ENCODE measurements around the gene GPR84.

Gene GPR84

DNA sequence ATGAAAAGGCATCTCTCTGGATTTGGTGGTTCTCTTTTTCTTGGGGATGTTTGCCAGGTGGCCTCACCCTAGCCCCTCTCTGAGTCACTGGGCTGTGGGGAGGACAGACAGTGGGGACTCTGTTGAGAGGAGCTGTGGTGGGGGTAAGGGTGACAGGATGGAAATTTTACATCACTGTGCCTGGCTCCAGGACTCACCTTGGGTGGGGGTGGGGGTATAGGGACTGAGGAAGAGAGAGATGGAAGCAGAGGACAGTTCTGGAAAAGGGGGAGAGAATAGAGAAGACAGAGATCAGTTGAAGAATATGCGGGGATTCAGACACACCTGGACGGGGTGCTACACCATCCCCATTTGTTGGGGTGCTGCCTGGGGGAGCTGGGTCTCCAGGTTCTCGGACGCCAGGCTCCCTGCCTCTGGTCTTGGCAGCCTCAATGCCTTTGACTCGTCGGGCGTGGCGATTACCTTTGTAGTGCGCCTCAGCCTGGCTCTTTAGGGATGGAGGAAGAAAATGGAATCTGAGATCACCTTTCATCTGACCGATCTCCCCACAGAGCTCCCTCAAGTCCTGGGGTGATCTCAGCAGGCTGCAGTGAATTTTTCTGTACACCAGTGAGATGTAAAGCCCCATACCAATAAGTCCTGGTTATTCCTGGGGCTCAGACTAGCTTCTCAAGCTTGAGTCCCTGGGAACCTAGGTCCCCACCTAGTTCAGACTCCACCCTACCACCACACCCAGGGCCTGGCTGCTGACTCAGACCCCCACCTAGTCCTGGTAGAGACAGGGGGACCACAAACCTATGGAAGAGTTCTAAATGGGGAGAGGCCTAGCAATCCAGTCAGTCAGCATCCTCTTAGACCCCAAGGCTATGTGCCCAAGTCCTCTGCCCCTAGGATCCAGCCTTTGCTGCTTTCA, 9.6 kb upstream of the GPR84 start:
- no peak for DNase-seq

DNA sequence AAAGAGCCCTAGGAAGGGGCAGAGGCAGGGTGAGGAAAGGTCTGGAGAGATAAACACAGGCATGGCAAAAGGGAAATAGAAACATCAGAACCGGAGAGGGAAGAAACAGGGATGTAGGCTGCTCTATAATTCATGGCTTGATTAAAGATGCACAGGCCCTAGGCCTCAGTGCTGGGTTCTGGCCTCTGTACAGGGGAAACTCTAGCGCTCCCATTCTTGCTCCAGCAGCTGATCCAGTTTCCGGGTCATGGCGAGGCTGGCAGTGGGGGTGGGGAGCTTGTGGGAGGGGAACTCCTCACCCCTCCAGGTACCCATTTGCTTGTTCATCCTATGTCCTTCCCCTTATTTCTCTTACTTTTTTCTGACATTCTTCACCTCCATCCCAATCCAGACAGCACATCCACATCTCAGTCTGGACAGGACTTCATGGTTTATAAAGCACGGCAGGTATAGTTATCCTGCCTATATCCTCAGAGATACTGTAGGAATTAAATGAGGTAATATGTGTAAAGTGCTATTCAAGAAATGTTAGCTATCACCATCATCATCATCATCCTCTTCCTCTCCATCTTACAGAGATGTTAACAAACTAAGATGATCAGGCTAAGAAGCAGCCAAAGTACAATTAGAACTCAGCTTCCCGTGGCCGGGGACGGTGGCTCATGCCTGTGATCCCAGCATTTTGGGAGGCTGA, 8.0 kb upstream of the GPR84 start:
- DNase-seq: no peak

DNA sequence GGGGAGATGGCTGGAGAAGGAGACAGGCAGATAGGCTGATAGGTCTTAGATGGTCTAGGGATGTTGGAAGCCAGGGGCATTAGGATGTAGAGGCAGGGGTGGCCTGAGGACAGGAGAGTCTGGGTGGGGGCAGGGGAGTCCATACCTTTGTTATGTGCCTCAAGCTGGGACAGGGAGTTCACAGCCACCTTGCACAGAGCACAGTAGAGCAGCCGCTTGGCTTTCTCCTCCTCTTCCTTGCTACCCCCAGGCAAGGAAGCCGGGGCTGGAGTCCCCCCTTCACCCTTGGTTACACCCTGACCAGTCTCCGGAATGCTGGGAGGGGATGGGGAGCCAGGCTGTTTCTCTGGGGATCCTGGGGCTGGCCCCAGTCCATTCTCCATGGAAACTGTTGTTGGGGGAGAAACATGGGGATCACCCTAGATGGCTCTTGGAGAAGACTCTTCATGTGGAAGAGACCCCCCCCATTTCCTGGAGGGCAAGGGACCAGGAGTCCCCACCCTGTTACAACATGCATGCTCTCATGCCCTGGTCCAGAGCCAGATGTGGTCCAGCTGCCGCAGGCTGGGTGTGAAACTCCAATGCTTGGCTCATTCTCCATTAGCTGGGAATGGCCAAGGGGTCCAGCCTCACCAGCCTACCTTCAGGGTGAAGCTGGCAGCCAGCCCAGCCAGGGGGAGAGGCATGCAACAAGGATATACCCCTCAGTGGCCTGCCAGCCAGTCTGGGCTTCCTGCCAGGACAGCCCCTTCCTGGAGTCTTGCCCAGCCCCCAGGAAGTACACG, 7.2 kb upstream of the GPR84 start:
- DNase-seq: no peak

DNA sequence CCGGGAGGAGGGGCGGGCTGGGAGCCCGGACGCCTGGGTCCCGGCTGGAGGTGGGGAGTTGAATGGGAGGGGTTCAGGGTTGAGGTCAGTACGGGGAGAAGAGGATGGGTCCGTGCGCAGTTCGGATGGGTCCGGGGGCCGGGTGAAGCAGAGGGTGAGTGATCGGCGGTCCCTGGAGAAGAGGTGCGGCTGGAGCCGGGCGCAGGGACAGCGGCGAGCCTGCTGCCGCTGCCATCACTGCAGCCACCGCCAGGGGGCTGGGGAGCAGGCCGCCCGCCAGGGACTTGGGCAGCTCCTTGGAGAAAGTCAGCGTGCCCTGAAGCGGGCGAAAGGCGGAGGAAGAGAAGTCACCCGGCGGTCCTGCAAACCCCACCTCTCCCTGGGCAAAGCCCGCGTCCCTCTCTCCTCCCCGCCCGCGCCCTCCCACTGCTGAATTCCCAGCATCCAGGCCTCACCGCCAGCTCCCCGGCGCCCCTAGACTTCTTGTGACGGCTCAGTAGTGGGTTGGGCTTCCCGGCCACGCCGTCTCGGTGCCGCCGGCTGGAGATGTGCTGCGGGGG, 6.0 kb upstream of the GPR84 start:
- DNase-seq: no peak

DNA sequence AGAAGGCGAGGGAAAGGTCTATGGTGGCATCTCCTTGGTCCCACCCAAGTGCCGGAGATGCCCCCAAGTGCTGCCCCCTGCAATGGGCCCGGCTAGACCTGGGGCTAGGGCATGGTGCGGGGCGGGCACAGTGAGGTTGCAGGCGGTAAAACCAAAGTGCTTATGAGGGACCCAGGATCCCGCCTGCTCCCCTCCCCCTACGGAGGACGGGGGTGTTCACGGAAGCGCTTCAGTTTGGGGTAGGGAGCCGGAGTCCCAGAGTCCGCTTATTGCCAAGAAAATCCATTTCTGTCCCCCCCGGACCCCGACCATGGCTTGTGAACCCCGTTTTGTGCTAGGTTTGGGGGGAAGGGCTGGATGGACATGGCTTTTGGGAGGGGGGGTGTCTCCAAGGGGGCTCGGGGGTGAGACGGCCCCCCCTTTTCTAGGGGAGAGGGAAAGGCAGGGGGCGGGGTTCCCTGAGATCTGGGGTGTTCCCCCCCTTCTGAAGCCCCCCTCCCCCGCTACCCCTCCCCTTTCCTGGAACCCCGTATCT, 5.4 kb upstream of the GPR84 start:
- no peak for DNase-seq

DNA sequence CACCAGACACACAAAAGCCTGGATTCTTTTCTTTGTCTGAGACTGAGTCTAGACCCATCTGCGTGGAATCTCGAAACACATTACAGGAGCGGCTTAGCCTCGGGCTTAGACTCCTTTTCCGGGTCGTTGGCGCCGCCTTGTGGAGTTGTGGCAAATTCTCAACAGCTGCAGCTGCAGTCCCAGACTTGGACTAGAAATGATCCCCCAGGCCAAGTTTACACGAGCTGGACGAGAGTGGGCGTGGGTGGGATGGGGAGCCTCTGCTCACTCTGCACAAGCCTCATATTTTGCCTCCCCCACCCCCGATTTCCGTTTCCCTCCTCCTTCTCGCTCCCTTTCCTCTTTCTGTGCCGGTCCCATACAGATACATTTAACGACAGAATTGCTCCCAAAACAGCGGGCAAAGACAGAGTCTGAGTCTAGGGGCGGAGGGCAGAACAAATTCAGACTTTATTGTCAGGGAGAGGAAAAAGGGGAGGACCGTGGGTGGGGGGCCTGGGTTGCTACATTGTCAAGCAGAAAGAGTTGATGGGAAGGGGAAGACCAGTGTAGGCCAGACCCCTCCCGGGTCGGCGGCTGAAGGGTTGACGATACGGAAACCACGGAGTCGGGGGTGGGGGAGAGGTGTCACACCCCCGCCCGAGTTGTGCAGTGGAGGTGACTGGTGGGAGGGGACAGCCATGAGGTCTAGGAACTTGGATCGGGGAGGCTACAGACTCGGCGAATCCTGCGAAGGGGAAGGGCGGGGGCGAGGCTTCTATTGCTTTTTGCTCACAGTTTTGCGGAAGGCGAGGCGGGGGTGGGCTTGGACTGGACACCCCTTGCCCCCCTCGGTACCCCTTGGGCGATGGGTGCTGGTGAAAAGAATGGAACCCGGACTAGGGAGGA, 4.7 kb upstream of the GPR84 start:
- DNase-seq: peak; percentile 92

DNA sequence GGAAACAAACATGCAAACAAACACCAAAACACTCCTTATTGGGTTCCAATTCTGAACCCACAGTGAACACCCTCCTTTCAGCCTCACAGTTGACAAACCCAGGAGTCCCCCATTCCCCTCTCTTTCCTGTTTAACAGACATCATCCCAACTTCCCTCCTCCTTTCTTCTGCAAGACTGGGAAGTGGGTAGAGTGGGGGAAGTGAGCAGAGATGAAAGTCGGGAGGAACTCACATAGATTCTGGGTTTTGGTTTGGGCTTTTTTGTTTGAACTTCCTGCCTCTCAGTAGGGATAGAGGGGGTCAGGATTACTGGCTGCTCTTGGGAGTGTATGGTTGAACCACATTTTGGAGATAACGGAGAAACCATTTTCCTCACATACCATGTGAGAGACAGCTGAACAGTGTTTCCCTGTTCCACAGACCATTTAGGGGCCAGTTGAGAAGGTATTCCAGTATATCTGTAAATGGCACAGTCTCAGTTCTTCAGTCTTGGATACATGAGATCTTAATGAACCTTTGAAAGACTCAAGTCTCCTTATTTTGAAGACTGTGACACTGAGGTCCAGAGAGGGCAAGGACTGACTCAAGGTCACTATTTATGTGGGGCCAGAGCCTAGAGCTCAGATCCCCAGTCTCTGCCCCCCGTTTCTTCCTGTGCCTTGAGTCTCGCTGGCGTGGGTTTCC, 3.9 kb upstream of the GPR84 start:
- no peak for DNase-seq

DNA sequence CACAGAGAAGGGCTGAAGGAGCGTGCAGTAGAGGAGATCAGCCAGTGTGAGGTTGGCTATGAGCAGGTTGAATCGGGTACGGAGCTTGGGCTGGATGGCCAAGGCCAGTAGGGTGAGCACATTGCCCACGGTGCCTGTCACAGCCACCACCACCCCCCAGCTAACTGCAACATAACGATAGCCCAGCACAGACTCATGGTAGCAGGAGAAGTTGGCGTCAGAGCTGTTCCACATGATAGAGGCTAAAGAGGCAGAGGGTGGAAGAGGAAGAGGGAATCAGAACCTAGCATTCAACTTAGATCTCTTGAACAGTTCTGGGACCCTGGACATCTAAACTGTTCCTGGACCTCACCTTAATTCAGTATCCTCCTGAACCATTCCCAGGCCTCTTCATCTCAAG, 668 bp downstream of the GPR84 start:
- no peak for DNase-seq

DNA sequence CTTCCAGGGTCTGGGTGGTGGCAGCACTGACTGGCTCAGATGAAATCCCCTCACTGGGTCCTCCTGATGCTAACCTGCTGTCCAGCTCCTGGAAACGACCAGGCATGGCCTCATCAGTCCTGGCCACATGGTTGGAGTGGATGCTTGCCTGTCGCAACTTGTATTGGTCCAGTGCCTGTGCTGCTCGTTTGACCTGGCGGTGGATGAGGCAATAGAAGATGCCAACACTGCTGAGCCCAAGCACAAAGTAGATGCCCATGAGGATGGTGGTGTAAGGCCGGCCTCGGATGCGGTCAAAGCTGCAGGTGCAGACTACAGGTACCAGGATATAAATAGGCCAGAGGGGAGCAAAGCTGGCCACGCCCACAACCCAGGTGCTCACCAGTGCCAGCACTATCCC, 1.2 kb downstream of the GPR84 start:
- DNase-seq: no peak

DNA sequence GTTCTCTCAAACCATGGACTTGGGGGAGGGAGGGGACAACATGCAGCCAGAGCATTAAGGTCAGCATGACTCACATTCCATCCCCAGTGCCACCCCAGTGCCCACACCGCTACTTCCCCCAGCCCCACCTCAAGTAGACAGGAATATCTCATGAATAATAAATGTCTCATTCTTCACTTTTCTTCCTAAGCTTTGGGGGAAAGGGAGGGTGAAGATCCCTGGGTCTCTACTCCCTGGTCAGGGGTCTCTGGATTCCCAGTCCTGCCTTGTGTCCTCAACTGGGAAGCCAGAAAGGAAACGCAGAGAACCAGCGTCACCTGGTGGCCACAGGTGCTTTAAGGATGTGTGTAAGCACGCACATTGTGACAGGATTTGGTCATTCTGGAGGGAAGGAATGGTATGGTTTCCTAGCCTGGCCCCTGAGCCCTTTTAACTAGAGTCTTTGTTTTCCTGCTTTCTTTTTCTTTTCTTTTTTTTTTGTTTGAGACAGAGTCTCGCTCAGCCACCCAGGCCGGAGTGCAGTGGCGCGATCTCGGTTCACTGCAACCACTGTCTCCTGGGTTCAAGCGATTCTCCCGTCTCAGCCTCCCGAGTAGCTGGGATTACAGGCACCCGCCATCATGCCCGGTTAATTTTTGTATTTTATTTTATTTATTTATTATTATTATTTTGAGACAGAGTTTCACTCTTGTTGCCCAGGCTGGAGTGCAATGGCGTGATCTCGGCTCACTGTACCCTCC, 3.4 kb downstream of the GPR84 start:
- DNase-seq: peak; percentile 37

DNA sequence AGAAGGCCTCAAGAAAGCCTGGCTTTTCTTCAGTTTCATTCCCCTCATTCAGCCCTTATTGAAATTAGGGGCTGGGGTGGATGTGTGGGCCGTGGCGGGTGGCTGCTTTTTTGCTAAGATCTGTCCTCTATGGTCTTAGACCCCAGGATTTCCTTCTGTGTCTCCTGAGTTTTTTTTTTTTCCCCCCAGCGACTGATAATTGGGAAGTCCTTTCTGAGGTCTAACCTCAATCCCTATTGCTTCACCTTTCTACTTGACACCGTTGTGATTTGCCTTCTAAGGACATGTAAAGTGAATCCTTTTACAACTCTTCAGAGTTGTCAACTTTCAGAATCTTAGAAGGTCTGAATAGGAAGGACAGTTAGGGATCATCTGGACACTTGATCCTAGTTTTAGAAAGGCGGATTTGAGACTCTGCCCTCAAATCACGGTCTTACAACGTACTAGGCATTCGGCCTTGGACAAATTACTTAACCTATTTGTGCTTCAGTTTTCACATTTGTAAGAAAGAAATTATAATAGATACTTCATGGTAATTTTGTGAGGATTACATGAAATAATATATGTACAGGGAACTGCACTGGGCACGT, 4.4 kb downstream of the GPR84 start:
- DNase-seq: no peak

DNA sequence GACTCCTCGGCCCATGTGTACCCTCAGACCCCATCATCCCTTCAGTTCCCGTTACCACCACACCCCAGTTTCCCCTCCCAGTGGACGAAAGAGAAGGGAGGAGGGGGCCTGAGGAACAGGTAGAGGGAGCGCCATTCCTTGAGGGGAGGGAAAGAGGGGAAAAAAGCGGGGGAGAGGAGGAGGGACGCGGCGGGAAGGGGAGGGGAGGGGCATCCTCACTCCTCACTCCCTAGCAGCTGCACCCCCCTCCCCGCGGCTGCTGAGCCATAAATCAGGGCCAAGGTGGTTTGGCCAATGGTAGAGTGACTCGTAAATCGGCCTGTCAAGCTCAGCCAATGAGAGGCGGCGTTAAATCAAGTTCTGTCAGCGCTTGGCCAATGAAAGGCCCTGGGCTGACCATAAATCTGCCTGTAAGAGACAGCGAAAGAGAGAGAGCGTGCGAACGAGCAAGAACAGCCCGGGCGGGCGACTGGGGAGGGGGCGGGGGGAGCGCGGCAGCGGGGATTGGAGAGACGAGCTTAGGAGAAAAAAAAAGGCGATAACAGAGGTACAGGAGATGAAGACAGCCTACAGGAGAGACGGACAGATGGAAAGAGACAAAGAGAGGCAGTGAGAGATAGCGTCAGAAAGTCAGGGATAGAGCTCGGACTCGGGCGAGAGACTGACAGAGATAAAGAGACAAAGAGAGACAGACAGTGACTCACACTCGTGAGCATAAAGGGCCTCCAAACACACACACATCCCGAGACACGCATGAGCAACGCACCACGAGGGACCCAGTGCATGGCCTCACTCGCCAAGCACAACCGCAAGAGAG, 5.1 kb downstream of the GPR84 start:
- DNase-seq: peak; percentile 88

DNA sequence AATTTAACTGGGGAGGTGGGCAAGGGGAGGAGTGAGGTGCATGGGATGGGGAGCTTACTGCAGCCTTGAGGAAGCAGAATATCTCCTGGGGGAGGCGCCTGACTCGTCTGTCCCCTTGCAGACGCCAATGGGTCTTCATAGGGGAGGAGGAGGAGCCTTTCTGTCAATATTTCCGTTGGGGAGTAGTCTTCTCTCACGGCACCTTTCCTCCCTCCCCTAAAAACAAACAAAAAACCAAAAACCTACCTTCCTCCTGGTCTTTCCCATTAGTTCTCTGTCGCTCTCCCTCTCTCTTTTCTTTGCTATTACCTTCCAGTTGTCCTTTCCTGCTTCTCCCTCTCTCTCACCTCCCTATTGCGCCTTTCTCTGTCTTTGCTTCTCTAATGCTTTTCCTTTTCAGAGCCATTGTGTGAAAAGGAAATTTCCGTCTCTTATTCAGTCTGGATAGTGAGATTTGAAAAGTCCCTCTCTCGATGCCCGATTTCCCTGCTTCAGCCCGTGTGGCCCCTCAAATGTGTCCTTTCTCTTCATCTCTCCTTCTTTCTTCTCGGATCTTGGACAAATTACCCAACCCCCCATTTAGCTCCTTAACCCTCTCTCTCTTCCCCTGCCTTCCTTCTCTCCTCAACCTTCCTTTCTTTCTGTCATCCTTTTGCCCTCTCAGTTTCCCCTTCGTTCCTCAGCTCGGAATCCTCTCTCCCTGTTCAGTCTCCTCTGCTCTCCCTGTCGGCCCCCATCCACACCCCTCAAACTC, 5.9 kb downstream of the GPR84 start:
- DNase-seq: no peak

DNA sequence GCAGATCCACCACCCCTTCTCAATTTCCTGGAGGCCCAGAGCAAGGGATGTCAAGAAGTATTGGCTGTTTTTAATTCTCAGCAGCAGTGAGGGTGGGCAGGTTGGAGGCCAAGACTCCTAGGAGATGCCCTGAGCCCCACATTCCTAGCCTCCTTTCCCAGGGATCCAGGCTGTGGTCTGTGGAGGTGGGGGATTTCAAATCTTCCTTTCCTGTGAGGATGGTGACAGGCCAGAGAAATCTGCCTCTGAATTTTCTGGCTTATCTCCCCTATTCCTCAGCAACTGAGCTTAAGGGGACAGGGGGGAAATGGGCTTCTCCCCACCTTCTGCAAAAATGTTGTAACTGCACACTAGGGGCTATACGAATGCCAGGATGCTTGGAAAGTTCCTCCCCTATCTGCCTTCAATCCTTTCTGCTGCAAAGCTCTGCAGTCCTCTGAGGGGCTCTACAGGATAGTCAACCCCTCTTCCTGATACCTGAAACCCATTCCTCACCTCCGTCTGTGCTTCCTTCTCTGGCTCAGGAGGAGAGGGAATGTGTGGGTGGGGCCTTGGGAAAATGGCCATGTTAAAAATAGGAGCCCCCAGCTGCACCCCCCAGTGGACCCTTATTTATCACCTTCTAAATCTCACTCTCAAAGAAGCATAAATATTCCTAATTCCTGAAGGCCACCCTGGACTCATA, 6.6 kb downstream of the GPR84 start:
- no peak for DNase-seq

DNA sequence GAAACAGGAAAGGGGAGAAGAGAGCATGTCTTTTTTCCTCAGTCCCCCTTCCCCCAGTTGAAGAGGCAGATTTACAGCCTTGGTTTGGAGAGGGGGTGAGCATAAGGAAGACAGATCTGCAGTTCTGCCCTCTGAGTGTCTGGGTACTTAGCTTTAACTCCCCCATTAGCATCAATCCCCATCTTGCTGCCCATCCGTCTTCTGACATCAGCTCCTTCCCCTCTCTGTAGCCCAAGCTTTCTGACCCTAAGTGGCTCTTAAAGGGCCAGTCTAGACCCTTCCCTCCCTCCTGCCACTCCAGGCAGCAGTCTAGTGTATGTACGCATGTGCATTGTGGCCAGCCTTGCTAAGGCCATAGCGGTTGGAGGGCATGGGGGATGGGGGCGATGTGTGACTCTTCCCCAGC, 7.3 kb downstream of the GPR84 start:
- no peak for DNase-seq

DNA sequence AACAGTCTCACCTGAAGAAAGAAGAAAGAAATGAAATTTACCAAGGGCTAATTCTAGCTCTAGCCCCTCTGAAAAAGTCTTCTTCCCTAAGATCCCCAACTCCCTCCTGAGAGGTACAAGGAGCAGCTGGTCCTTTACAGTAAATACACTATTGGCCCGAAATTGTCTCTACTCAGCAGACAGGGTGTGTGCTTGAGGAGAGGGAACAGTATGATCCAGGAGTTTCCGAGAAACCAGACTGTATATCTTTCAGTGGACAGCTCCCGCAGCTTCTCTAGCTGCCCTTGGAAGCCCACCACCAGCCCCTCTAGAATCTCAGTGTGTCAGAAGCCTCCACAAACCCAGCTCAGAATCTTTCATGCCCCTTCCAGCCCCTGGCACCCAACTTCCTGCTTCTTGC, 8.1 kb downstream of the GPR84 start:
- DNase-seq: no peak

DNA sequence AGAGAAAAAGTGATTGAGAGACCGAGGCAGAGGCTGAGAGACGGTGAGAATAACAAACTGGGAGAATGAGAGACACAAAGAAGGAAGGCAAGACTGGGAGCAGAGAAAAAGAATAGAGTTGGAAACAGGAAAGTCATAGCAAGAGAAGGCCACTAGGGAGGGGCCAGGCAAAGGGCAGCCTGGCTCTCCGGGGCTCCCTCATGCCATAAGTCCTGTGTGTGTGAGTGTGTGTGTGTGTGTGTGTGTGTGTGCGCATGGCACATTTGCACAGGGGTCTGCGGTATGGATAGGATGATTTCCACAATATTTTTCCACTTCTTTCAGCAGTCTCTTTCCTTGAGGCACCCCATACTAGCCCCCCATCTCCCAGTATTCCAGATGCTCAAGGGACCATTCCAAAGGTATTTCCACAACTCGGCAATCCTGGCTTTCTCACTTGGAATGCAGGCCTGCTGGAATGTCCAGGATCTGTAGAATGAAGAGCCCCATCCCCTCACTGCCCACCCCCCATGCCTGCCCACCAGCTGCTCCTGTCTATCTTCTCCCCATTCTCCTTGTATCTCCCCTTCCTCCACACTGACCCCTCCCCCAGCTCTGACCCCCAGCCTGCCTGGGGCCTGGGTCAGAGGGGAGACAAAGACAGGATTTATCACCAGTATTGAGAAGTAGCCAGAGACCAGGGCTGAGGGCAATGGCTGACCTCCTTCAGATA, 9.0 kb downstream of the GPR84 start:
- no peak for DNase-seq

All from T-helper 9 cell (primary cell).